Activated CD4-positive, alpha-beta T cell treated with anti-CD3 and anti-CD28 coated beads for 48 hours (primary cell): ENCODE measurements around the gene OR4D5.

ENCODE experiments used
- DNase-seq: peaks from one replicate; pipeline ENCODE4 v3.0.0-alpha.2; 2020

OR4D5 gene

GRCh38 chr11:123939317-123939716 lies at the start of gene OR4D5:
TSS of gene OR4D5 (plus strand) at chr11:123939617. CDS start at chr11:123939617, 0 bp downstream.
- no peak for DNase-seq

- DNase-seq: no peak
These were observed 47.4 kb upstream of the OR4D5 start for GRCh38 chr11:123892031-123892430.

- DNase-seq: no peak
These were observed 39.6 kb upstream of the OR4D5 start for GRCh38 chr11:123899792-123900191.

GRCh38 chr11:123901867-123902266 lies 37.5 kb upstream of the OR4D5 start, which contains the start of gene OR8D4:
TSS of gene OR8D4 (plus strand) at chr11:123902167. CDS start at chr11:123906432, 4,265 bp downstream.
- no peak for DNase-seq

- no peak for DNase-seq
These were observed 35.5 kb upstream of the OR4D5 start for GRCh38 chr11:123903932-123904331.

GRCh38 chr11:123904932-123905331 lies 34.5 kb upstream of the OR4D5 start:
- no peak for DNase-seq

- DNase-seq: no peak
These were observed 33.6 kb upstream of the OR4D5 start for GRCh38 chr11:123905826-123906225.

GRCh38 chr11:123920943-123921342 lies 18.5 kb upstream of the OR4D5 start:
- DNase-seq: no peak

GRCh38 chr11:123924027-123924426 lies 15.4 kb upstream of the OR4D5 start:
- no peak for DNase-seq

- DNase-seq: no peak
These were observed 3.0 kb downstream of the OR4D5 start for GRCh38 chr11:123942413-123942812.

- DNase-seq: no peak
These were observed 4.3 kb downstream of the OR4D5 start, which contains the start of gene OR6T1 for GRCh38 chr11:123943738-123944137. TSS of gene OR6T1 (minus strand) at chr11:123943838. CDS start at chr11:123943838, 0 bp downstream.

GRCh38 chr11:123945132-123945531 lies 5.7 kb downstream of the OR4D5 start:
- no peak for DNase-seq

- no peak for DNase-seq
These were observed 17.3 kb downstream of the OR4D5 start for GRCh38 chr11:123956752-123957151.

- no peak for DNase-seq
These were observed 34.4 kb downstream of the OR4D5 start for GRCh38 chr11:123973816-123974215.

- no peak for DNase-seq
These were observed 37.5 kb downstream of the OR4D5 start for GRCh38 chr11:123976770-123977560.

- DNase-seq: no peak
These were observed 38.4 kb downstream of the OR4D5 start, which contains the start of gene OR10S1 for GRCh38 chr11:123977731-123978347. TSS of gene OR10S1 (minus strand) at chr11:123977781. CDS start at chr11:123977664, 117 bp downstream.

GRCh38 chr11:123979311-123979710 lies 39.9 kb downstream of the OR4D5 start:
- DNase-seq: no peak
